Heart left ventricle (tissue), 16 donors: ENCODE data around the gene NEDD8. TPM values are rescaled to one million over a fixed set of nuclear protein-coding genes. Genes with fewer than 3 reads are reported as not detected.

Source experiments
- ATAC-seq, 4 donors: fragments of 200-7000 bp; cut with Tn5 transposase; one replicate each; pipeline ENCODE4 v1.9.1; 2020 to 2022; ENCODE audit warnings: moderate library complexity in 4 of 4, mild to moderate bottlenecking in 3 of 4, moderate number of reproducible peaks in 1 of 4
- DNase-seq, 5 donors: peaks; one replicate each; pipeline ENCODE4 v3.0.0-alpha.2; 2020
- H3K27ac ChIP-seq, 12 donors: fragments of 200-600 bp; sonication (generic) in 4 of 12; one replicate each; pipeline versions ENCODE4 v1.5.0 to v1.8.0; 2016 to 2022; ENCODE audit warnings: mild to moderate bottlenecking in 2 of 12
- H3K27me3 ChIP-seq, 9 donors: fragments of 200-600 bp; sonication (generic) in 2 of 9; one replicate each; pipeline versions ENCODE4 v1.5.1 to v1.8.0; 2016 to 2022; ENCODE audit warnings: mild to moderate bottlenecking in 3 of 9
- H3K36me3 ChIP-seq, 9 donors: fragments of 200-600 bp; sonication (generic) in 2 of 9; one replicate each; pipeline versions ENCODE4 v1.5.0 to v1.8.0; 2018 to 2022; ENCODE audit warnings: mild to moderate bottlenecking in 2 of 9
- H3K4me1 ChIP-seq, 12 donors: fragments of 200-600 bp; sonication (generic) in 4 of 12; one replicate each; pipeline versions ENCODE4 v1.5.0 to v1.8.0; 2016 to 2022; ENCODE audit warnings: mild to moderate bottlenecking in 3 of 12
- H3K4me3 ChIP-seq, 12 donors: fragments of 200-600 bp; sonication (generic) in 4 of 12; one replicate each; pipeline versions ENCODE4 v1.5.0 to v1.8.0; 2017 to 2022; ENCODE audit warnings: mild to moderate bottlenecking in 9 of 12, moderate library complexity in 4 of 12
- H3K9me3 ChIP-seq, 12 donors: fragments of 200-600 bp; sonication (generic) in 4 of 12; one replicate each; pipeline versions ENCODE4 v1.5.0 to v1.8.0; 2016 to 2022; ENCODE audit warnings: mild to moderate bottlenecking in 1 of 12
- POLR2A ChIP-seq, 2 donors: fragments of 450-650 bp; IDR thresholded peaks; one replicate each; pipeline ENCODE4 v1.6.1; 2017; ENCODE audit warnings: antibody characterized with exemption in 2 of 2, mild to moderate bottlenecking in 2 of 2, moderate library complexity in 2 of 2
- WGBS, 4 donors: extraction: QIAGEN DNeasy Blood & Tissue Kit in 2 of 4; methylation state at CpG; one replicate each; pipeline versions ENCODE4 v1.1.5 to v1.1.7; 2013 to 2018; 5-methylcytosine and 5-hydroxymethylcytosine counted together
- intact Hi-C, 10 donors: fragments of 100-400 bp; cut with DNase I; formaldehyde crosslinking; loops; one replicate each; pipeline versions ENCODE4 v1.11.1 to v1.14.2; 2022
- polyA plus RNA-seq, 2 donors: library from polyadenylated mRNA; stranded (reverse); fragments of 200-250 nt; gene quantifications; one replicate each; pipeline ENCODE4 v1.2.3, GENCODE V29; 2013
- total RNA-seq, 9 donors: library from RNA; depleted of rRNA in 2 of 9; stranded (reverse); fragments of >200 nt in 2 of 9; fragmentation: NEBNext Ultra II Directional in 3 of 9; extraction: Animal tissue kit (Norgen Biotek cat#: 25700) in 3 of 9; gene quantifications; one replicate each; pipeline versions ENCODE4 v1.1.0 to v1.2.4, GENCODE V29; 2016 to 2023
- TF ChIP-seq, protein P1 (sequence below), 12 donors: fragments of 200-600 bp; sonication (generic) in 4 of 12; IDR thresholded peaks; one replicate each; pipeline versions ENCODE4 v1.5.0 to v1.8.0; 2018 to 2022; ENCODE audit warnings: antibody characterized with exemption in 12 of 12, mild to moderate bottlenecking in 5 of 12
- donor health status: ischemic (EF 13 %, LVEDD 7.1; RV severe dilation, severe dysfunction).
- donor health status: healthy with polysubstance abuse.
- donor health status: DM: no; HTN: yes; CAD: no.
- donor health status: DM: no; HTN: no; CAD: no.
- donor health status: ischemic (EF 25% LVEDD 6.9; RV normal size, moderate dysfunction).
- donor health status: ischemic (EF 25% LVEDD 5.7; RV mildly dilated, moderate dysfunction).
- donor health status: healthy.
- donor health status: DM: yes; HTN: yes; CAD: no.
- donor health status: ischemic (EF 35%, LVEDD 5.7; RV mildly dilated, moderate dysfunction).
- donor health status: nonischemic (EF 11% LVEDD 7.7; RV severe dilation, severe dysfunction).
- donor health status: DM: yes; HTN: yes; CAD: no.
- donor health status: PGD.
- donor health status: ischemic (EF 29% LVEDD 5.4; RV normal size, mild dysfunction).
- donor health status: nonischemic (EF 23%, LVEDD 6.1; RV moderate dilation, normal function).

NEDD8 gene
- total and polyA plus RNA-seq, 11 donors, result 174 to 287 (median 206) TPM

DNA sequence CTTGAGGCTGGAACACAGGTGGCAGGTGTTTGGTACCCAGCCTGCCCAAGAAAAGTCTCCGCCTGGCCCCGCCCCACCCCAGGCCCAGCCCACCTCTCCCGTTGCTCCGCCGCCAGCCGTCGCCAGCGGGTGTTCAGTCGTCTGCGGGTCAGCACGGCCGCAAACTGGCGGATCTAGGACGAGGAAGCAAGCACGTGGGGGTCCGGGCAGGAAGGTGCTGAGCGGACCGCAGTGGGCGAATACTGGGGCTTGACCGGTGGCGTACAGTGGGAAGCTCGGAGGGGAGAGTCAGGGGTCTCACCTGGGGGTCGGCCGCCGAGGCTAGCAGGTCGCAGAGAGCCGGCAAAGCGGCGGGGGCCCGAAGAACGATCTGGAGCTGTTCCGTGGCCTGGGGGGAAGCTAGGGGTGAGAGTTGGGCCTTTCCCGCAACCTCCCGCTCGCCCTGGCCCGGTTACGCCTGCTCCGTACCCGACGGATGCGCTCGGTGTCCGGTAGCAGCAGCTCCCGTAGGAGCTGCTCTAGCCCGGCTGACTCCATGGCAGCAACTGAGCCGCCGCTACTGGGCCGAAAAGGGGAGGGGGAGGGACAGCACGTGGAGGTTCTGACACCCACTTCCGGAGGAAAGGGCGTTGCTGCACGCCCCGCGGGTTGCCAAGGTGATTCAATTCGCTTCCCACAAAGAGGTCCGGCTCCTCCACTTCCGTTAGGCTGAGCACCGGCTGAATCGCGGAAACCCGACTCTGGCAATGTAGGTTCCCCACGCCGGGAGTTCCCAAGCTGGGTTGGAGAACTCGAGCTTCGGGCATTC is 43.7 kb downstream of the NEDD8 start, which contains the start of gene IPO4:
IPO4 (minus strand) TSS at position 566 of the 808 bp plus-strand sequence; CDS start at position 537, 29 bp downstream.
- H3K27me3 ChIP-seq, result no peaks in the 10 kb centered on the region
- DNase-seq, result peak; percentile 96 to 98 (median 97)
- 0 to 1% (median 1%) methylated on average over 23 to 65 of the region's 65 CpGs for WGBS, 4 donors
- intact Hi-C loops, result loop anchor here in 2 of 10 donors (1.0 to 2.0 kb wide), 2 partner anchors 27 to 74 kb away; partner anchors contain the start of genes DCAF11 (in 1 of the 2), IRF9 (in 1 of the 2) and NRL (in 1 of the 2)
- peaks cover 0 to 70% (median 54%) of the 10 kb centered on the region in 9 donors for H3K36me3 ChIP-seq
- H3K9me3 ChIP-seq, result no peaks in the 10 kb centered on the region
- peaks cover 0 to 24% (median 14%) of the 10 kb centered on the region in 12 donors for H3K4me1 ChIP-seq
- TF ChIP-seq POLR2A (IDR thresholded peaks at IDR 0.05), result peak in 1 of 2 donors; percentile 45
- TF ChIP-seq, protein P1, sequence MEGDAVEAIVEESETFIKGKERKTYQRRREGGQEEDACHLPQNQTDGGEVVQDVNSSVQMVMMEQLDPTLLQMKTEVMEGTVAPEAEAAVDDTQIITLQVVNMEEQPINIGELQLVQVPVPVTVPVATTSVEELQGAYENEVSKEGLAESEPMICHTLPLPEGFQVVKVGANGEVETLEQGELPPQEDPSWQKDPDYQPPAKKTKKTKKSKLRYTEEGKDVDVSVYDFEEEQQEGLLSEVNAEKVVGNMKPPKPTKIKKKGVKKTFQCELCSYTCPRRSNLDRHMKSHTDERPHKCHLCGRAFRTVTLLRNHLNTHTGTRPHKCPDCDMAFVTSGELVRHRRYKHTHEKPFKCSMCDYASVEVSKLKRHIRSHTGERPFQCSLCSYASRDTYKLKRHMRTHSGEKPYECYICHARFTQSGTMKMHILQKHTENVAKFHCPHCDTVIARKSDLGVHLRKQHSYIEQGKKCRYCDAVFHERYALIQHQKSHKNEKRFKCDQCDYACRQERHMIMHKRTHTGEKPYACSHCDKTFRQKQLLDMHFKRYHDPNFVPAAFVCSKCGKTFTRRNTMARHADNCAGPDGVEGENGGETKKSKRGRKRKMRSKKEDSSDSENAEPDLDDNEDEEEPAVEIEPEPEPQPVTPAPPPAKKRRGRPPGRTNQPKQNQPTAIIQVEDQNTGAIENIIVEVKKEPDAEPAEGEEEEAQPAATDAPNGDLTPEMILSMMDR (IDR thresholded peaks at IDR 0.05), result no peak
- peak; percentile 92 to 98 (median 94) for ATAC-seq
- peak within 1 kb of the TSS in 11 of 12 donors; percentile 41 to 80 (median 67) for H3K27ac ChIP-seq
- peak within 1 kb of the TSS; percentile 48 to 83 (median 69) for H3K4me3 ChIP-seq

DNA sequence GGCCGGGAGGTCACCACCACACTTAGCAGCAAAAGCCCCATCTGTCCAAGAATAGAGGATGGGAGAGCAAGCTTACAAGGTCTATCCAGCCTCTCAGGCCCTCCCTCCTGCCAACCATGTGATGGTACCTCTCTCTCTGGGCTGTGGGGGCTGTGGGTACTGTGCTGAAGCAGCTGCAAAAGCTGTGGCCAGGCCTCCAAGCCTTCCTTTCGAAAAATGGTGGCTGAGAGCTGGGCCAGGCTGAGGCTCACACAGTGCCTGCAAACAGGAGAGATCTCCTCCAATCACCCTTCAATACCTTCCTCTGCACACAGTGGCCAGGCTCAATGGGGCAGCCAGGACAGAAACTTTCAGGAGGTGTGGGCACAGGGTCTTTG is 44.6 kb downstream of the NEDD8 start:
- no peaks in the 10 kb centered on the region for H3K9me3 ChIP-seq
- no peak overlapping the region for H3K27ac ChIP-seq
- TF ChIP-seq POLR2A (IDR thresholded peaks at IDR 0.05), result no peak
- TF ChIP-seq, protein P1 (IDR thresholded peaks at IDR 0.05), result no peak
- H3K36me3 ChIP-seq, result peaks cover 4 to 71% (median 57%) of the 10 kb centered on the region in 9 donors
- 79 to 88% (median 85%) methylated on average over 2 of the region's 2 CpGs for WGBS, 4 donors
- no peak for DNase-seq
- ATAC-seq, result no peak
- H3K4me3 ChIP-seq, result peak overlapping the region in 7 of 12 donors; percentile 66 to 83 (median 72)
- no peaks in the 10 kb centered on the region for H3K27me3 ChIP-seq
- H3K4me1 ChIP-seq, result peaks cover 0 to 24% (median 14%) of the 10 kb centered on the region in 12 donors
- intact Hi-C loops, result no loop called here

DNA sequence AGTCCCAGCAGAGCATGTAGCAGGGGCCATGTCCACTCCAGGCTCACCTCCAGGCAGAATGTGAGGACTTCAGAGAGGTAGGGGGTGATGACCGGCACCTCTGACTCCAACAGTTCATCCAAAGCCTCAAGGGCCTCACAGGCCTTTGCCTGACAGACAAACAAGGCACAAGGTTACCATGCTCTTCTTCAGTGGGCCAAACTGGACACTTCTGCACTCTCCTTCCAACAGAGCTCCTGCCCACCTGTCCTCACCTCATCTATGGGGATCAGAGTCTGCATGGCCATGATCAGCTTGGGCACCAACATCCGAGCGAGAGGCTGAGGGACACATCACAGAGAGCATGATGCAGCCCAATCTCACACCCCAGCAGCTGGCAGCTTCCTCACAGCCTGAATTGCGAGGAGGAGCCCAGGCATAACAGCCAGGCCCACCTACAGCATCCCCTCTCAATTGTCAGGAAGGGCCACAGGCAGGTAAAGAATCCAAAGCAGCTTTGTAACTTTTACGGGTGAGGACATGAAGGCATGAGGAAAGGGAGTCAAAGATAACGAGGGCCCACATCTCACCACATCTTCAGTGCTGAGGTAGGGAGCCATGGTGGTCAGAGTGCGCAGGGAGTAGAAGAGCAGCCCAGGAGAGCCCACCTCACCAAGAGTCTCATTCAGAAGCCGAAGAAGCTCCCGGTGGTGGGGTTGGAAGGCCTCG is 45.2 kb downstream of the NEDD8 start:
- WGBS, 4 donors, result 92 to 98% (median 93%) methylated on average over 10 of the region's 10 CpGs
- Histone ChIP-seq H3K36me3 (peaks cover 4 to 70% (median 57%) of the 10 kb centered on the region in 9 donors), H3K4me1 (peaks cover 0 to 24% (median 14%) of the 10 kb centered on the region in 12 donors), H3K27me3 (no peaks in the 10 kb centered on the region), H3K9me3 (no peaks in the 10 kb centered on the region), H3K27ac (no peak overlapping the region), H3K4me3 (peak overlapping the region in 2 of 12 donors; percentile 68 to 71)
- ATAC-seq, result no peak
- DNase-seq, result no peak
- no peak for TF ChIP-seq POLR2A (IDR thresholded peaks at IDR 0.05)
- TF ChIP-seq, protein P1 (IDR thresholded peaks at IDR 0.05), result no peak
- intact Hi-C loops, result no loop called here

DNA sequence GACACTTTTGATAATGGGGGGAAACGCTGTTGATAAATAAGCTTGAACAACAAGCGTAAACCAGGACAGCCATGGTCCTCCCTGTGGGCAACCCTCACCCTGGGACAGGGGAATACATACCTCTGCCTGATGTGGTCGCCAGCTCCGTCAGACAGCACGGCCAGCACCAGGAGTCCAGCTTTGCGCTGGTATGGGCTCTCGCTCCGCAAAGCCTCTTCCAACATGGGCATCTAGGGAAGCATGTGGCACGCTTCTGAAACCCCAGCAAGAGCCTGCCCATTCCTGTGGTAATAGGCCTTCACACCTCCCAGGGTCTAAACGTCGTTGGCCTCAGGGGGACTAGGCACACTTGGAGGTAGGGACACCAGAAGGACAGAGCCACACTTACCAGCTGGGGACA is 46.4 kb downstream of the NEDD8 start:
- no peak for ATAC-seq
- no peak for DNase-seq
- no peak for TF ChIP-seq POLR2A (IDR thresholded peaks at IDR 0.05)
- TF ChIP-seq, protein P1 (IDR thresholded peaks at IDR 0.05), result no peak
- Histone ChIP-seq H3K9me3 (no peaks in the 10 kb centered on the region), H3K27me3 (no peaks in the 10 kb centered on the region), H3K4me3 (no peak overlapping the region), H3K27ac (no peak overlapping the region), H3K4me1 (peaks cover 0 to 24% (median 14%) of the 10 kb centered on the region in 12 donors), H3K36me3 (peaks cover 4 to 72% (median 59%) of the 10 kb centered on the region in 9 donors)
- intact Hi-C loops, result no loop called here
- WGBS, 4 donors, result 85 to 97% (median 94%) methylated on average over 6 to 11 of the region's 11 CpGs
